CD1c-positive myeloid dendritic cell (primary cell): ENCODE data around the gene EVX2.

Source experiments
- DNase-seq: peaks from one replicate; pipeline ENCODE4 v3.0.0-alpha.2; 2016; ENCODE audit errors: extremely low spot score

EVX2 gene

DNA sequence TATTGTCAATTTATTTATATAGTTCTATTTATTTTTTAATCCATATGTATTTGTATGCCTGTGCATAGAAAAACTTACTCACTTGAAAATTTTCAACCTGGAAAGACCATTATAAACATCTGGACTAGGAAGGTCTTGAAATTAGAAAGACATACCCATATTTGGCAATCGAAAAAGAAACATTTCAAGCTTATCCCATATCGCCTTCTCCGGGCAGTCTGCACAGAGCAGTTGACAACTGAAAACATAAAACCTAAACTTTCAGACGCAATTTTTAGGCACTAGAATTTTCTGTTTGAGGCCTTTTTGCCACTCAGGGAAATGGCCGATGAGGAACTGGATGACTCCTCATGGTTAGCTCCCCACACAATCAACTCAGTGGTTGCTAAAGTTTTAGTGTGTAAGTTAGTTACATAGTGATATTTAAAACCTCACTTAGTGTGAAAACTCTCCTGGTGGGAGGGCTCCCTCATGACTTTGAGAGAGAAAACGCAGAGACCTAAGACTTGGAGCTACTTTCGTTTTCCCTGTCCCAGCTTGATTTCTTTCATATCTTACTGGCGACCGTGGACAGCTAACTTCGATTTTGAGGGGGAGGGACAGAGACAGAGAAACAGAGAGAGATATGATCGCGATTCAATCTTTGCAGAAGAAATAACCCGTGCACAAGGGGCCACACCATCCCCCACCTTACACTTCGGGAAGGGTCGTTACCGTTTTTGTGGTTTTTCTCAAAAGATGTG, 12.7 kb upstream of the EVX2 start:
- DNase-seq, result no peak

DNA sequence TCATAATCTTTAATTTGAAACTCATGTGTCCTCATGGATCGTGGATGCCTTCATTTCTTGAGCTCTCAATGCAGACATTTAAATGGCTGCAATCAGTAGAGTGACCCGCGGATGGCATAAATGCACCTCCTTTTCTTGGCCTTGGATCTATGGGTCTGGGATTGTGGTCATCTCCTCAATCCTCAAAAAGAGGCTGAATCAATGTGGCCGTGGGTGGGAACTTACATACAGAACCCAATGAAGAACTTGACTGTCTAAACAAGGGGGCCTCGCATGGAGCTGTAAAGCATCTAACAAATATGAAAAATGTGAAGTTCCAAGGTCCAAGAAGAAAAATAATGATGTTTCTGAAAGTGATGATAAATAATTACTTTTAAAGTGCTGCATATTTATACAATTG, 11.7 kb upstream of the EVX2 start:
- no peak for DNase-seq

DNA sequence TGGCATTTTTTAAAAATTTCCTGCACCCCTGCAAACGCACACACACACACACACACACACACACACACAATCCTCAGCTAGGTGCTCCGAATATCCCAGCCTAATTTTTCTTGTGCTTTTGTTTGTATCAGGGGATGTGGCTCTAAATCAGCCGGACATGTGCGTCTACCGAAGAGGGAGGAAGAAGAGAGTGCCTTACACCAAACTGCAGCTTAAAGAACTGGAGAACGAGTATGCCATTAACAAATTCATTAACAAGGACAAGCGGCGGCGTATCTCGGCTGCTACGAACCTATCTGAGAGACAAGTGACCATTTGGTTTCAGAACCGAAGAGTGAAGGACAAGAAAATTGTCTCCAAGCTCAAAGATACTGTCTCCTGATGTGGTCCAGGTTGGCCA, 10.6 kb upstream of the EVX2 start:
- no peak for DNase-seq

DNA sequence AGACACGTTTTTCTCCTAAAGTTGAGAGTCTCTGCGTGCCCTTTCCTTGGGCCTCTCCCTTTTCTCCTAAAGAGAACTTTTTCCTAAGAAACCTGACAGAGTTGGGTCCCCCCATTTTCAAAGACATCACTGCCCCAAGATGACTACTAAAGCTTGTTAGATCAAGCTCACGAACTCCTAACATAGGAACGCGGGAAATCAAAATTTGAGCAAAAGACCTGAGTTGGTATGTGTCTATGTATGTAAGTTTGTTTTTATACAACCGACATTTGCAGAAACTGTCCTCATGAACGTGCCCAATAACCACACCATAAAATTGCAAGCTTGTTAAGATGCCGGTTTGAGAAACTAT, 10.1 kb upstream of the EVX2 start:
- DNase-seq, result no peak

DNA sequence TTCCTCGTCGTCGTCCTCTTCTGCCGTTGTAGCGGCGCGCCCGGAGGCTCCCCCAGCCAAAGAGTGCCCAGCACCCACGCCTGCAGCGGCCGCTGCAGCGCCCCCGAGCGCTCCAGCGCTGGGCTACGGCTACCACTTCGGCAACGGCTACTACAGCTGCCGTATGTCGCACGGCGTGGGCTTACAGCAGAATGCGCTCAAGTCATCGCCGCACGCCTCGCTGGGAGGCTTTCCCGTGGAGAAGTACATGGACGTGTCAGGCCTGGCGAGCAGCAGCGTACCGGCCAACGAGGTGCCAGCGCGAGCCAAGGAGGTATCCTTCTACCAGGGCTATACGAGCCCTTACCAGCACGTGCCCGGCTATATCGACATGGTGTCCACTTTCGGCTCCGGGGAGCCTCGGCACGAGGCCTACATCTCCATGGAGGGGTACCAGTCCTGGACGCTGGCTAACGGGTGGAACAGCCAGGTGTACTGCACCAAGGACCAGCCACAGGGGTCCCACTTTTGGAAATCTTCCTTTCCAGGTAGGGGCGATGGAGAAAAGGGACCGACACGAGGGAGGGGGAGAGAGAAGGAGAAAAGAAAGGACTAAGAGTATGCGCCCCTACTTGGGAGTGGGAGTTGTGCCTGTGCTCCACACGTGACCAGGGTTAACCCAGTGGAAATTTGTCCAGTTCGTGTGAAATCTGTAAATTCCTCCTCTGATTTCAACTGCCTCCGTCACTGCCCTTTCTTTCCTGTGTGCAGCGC, 9.6 kb upstream of the EVX2 start:
- no peak for DNase-seq

DNA sequence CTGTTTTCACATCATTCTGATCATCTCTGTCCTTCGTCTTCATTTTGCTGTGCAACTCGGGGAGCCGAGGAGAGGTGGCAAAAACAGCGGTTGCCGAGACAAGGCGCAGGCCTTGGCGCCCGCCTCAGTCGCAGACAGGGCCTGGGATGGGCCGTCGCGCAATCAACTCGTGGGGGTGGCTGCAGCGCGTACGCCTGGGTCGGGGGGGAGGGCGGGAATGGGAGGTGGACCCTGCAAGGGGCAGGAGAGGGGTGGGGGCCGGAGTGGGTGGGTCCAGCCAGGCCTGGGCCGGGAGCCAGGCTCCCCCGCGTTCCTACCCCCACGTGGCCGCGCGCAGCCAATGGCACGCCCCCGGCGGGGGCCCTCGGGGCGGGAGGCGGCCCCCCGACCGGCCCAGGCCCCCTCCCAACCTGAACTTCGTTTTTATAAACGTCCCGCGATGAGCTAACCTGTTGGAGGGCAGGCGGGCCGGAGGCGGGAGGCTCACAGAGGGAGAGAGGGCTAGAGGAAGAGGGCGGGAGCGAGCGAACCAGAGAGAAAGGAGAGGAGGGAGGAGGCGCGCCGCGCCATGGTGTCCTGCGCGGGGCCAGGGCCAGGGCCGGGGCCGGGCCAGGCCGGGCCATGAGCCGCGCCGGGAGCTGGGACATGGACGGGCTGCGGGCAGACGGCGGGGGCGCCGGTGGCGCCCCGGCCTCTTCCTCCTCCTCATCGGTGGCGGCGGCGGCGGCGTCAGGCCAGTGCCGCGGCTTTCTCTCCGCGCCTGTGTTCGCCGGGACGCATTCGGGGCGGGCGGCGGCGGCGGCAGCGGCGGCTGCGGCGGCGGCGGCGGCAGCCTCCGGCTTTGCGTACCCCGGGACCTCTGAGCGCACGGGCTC, 8.7 kb upstream of the EVX2 start, which contains the start of gene HOXD13:
Gene HOXD13 (plus strand): TSS at position 452 of the 875 bp plus-strand sequence. CDS start 170 bp downstream, at position 622.
- DNase-seq, result no peak

DNA sequence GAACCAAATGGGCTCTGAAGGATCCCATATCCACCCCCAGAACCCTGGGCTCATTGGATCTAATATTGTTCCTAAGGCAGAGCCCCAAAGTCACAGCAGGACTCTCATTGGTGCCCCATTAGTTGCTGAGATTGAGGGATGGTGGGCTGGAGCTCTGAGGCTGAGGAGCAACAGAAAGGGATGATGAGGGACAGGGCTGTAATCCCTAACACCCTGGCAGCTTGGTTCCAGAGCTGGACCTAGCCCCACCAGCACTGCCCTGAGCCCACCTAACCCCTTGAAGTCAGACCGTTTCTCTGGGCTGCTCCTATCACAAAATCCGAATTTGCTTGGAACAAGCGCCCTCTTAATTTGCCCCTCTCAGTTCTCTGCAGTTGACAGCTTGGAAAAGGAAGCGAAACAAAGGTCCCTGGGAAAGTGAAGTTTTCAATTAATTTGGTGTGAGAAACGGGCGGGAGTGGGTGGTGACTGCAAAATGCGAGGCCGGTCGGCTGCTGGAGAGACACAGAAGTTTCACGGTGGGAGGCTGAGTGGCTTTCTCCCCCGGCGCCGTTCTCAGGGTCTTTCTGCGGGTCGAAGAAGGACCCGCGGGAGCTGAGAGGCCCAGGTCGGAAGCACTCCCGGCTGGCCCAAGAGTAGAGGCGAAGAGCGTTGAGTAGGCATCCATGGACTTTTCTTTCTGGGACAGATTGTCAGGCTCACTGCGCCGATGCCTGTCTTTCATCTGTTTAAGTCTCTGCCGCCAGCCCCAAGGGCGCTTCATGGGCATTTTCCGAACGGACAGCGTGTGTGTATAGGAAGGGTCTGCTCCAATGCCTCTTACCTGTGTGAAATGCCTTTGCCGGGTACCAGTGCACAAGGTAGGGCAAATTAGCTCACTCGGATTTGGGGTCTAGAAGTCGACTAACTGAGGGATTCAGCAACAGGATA, 7.8 kb upstream of the EVX2 start:
- peak; percentile 28 for DNase-seq

DNA sequence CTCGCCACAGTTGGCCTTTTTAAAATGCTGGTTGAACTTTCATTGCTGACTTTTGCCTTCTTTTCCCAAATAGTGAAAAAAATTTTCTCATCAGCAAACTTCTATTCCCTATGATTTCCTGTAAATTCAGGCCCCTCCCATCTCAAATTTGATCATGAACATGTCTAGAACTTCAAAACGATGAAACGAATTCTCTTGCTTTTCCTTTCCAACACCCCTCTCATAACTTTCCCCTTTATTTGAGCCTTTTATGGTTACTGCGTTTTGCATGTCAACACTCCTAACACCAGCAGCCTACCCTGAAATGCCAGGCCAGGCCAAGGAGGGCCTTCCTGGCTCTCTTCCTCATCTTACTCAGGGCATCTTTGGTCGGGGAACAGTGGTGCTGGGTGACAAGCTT, 7.1 kb upstream of the EVX2 start:
- no peak for DNase-seq

DNA sequence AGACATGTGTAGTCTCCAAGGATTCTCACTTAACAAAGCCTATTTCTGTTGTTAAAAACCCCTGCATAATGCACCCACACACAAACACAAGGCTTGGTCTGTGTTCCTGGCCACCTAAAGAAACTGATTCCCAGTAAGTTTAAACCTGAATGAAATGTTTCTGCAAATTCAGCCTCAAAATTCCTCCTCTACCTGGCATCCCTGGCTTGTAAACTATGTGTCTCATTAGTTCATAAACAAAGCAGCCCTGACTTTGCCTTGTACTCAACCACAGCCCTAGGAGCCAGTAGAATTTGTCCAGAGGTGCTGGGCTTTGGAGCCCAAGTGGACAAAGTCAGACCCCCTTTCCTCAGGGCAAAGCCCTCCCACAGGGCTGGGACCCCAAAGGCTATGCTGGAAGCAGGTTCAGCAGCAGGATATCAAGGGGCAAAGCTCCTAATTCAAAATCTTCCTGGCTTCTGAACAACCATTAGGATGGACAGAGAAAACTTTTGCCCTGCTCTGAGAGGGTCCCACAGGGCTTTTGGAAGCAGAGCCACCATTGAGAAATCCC, 6.2 kb upstream of the EVX2 start:
- DNase-seq, result no peak

DNA sequence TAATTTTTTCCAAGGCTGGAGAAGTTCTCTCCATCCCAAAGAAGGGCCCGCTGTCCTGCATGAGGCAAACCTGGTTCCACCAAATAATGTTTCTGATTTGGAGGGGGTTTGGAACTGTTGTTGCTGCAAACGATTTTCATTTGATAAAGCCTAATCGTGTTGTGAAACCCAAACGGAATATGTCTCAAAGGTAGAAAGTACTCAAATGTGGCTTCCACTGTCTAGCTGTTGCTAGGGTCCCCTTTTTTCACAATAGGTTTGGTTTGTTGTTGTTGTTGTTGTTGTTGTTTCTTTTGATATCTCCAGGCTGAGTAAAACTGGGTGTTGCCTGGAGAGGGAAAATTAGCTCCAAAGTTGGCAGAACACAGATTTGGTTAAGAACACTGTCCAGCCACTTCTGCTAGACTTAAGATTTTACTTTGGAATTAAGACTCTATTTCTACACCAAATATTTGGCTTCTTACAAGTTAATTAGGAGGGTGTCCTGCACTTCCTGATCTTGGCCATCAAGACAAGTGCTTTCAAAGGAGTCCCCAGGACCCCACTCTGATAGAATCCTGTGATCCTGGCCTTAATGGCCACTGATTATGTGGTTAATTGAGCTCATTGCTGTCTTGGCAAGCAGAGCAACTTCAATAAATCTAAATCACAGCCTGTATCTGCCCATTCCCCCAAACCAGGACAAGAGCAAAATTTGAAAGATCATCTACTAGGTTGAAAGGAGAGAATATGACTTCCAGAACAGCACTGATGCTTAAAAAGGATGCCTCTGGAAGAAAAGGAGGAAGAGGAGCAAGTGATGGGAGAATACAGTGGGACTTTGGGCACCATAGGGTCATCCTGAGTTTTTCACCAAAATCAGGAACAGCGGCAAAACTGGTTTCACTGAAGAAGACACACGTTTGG, 5.4 kb upstream of the EVX2 start:
- no peak for DNase-seq

DNA sequence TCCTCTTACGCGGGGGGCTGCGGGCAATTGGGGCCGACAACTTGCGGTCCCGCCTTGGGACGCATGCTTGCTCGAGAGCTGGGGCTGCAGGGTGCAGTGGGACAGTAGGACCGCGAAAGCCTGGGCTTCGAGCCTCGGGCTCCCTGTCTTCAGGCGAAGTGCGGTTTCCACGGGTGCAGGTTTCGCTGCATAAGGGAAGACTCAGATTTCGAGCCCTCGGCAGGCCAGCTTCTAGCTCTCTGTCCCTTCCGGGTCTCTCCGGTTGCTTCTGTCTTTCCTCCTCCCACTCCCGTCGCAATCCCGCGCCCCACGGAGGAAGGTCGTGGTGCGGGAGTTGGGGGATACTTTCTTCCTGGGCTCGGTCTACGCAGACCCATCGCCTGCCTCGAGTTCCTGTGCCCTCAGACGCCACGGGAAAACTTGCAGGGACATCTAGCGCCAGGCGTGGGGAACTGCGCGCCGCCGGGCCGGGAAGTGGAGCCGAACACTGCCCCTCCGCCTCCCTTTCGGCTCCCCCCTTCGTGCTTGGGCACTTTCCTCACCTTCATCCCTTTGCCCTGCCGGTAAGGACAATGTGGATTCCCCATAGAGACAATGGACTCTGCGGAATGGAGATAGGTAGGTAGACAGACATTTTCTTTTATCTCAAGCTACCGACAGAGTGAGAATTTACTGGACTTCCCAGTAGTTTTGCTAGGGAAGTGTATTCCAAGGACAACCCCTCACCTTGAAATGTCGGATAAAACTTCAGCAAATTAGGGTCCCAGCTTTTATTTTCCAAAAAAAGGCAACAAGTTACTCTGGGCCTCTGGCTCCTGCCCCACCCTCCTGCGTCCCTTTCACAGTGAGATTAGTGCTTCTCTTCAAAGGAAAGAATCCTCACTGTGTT, 4.5 kb upstream of the EVX2 start:
- DNase-seq, result peak; percentile 46

DNA sequence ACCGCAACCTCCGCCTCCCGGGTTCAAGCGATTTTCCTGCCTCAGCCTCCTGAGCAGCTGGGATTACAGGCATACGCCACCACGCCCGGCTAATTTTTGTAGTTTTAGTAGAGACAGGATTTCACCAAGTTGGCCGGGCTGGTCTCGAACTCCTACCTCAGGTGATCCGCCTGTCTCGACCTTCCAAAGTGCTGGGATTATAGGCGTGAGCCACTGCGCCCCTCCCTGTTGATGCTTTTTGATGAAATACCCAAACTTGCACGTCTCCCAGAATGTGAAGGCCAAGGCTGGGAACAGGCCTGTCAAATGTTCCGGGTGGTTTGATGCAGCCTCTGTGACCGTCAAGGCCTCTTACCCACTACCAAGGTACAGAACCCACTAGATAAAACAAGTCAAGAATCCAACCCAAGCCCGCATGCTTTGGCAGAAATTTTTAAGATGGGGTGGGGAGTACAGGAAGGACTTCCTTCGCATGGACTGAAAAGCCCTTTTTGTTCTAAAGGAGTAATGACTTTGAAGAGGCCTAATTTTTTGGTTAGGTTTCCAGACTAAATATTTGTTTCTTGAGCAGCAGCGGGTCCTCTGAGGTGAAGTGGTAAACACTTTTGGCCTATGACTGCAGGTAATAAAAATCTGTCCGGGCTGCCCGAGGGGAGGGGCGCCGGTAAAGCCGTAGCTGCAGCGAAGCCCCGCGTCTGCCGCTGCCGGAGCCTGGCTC, 3.7 kb upstream of the EVX2 start:
- no peak for DNase-seq

DNA sequence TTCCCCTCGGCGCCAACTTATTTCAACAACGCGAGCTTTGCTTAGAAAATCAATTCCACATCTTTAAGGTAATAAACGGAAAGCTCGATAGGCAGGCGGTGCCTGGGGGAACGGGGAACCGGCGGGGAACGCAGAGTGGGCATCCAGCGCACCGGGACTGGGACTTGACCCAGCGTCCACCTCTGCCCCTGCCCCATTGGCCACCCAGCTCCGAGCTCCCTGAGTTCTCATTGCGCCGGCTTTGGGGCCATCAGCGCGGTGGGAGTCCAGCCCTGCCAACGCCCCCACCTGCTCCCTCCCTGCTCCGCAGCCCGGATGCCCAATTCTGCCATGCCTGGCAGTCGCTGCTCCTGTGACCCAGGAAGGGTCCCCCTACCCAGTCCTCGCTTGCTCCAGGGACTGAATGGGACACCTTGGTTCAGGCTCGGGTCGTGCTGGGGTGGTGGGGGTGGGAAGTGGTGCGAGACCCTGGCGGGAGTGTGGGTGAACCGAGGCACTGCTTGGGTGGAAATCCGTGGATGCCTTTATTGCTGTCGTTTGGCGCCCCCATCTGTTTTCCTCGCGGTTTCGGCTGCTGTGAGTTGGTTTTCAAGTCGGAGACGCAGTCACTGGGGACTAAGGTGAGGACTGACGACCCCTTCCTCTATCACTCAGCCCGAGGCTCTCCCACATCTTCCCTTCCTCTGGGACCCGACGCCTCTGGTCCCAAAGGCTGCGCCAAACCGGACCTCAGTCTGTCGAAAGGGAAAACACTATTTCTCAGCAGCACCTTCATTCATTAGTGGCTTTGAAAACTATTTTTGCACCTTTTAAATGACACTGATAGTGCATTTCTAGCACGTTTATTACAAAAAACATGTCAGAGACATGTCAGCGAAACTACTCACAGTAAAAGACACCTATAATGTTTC, 2.4 kb upstream of the EVX2 start:
- no peak for DNase-seq

DNA sequence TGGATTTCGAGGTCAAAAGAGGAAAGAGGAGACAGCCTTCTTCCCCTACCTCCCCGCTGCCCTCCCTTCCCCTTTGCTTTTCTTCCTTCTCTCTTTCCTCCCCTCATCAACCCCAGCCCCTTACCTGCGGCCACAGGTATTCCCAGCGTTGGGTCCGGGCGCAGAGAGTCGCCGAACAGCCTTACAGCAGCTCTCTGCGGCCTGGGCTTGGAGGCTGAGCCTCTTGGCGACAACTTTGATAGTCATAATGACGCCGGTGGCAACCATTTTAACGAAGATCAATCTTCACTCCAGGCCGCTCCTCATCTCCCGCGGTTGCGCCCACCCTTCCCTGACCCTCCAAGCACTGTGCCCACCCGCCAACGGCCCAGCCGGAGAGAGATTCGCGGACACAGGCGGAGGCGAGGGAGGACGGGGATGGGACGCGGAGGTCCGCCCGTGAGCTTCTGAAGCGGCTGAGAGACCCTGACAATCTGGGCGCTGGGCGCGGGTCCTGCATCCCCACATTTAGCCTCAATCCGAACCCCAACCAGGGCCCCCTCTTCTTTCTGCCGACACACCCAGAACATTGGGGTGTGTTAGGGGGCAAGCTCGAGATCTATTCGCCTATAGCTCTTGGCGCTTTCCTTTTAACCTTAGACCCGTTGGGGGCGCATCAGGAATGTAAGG, 1.5 kb upstream of the EVX2 start:
- DNase-seq, result no peak

DNA sequence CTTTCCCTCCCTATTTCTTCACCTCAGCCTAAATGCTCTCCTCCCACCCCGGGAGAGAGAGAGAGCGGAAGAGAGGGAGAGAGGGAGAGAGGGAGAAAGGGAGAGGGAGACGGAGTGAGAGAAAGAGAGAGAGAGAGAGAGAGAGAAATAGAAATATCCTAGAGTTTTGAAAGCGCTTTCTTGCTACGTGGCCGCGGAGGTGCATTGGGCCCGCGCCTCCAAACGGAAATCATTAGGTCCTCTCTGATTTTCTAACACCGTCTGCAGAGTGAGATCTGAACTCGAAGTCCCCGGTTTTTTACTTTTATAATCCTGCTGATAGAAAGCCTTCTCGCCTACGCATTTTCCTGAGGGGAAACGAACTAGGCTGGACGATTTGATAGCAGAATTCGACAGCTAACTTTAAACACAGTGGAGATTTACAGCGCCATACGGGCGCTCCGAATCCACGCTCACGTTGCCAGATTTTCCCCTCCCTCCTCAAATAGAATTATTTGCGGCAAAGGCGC, 903 bp upstream of the EVX2 start:
- peak; percentile 16 for DNase-seq
